ENCODE data around the gene HMGN1.

HMGN1 gene

GRCh38 chr21:39319814-39320332 lies 29.0 kb downstream of the HMGN1 start:
- DNase-seq (ENCODE audit: low read depth) = peak; percentile 47
- TF ChIP-seq CTCF (IDR thresholded peaks at IDR 0.05; ENCODE audit: insufficient read depth, low read depth, low read length, missing control alignments) = no peak
- no peak overlapping the region for H3K4me3 ChIP-seq (ENCODE audit: low read length)

GRCh38 chr21:39319251-39319756 lies 29.6 kb downstream of the HMGN1 start:
- no peak for DNase-seq (ENCODE audit: low read depth)
- H3K4me3 ChIP-seq (ENCODE audit: low read length) = no peak overlapping the region
- no peak for TF ChIP-seq CTCF (IDR thresholded peaks at IDR 0.05; ENCODE audit: insufficient read depth, low read depth, low read length, missing control alignments)

GRCh38 chr21:39318091-39318959 lies 30.6 kb downstream of the HMGN1 start:
- no peak for TF ChIP-seq CTCF (IDR thresholded peaks at IDR 0.05; ENCODE audit: insufficient read depth, low read depth, low read length, missing control alignments)
- no peak for DNase-seq (ENCODE audit: low read depth)
- no peak overlapping the region for H3K4me3 ChIP-seq (ENCODE audit: low read length)

GRCh38 chr21:39317134-39318090 lies 31.5 kb downstream of the HMGN1 start:
- H3K4me3 ChIP-seq (ENCODE audit: low read length) = no peak overlapping the region
- peak; percentile 34 for DNase-seq (ENCODE audit: low read depth)
- TF ChIP-seq CTCF (IDR thresholded peaks at IDR 0.05; ENCODE audit: insufficient read depth, low read depth, low read length, missing control alignments) = no peak

- no peak overlapping the region for H3K4me3 ChIP-seq (ENCODE audit: low read length)
- DNase-seq (ENCODE audit: low read depth) = peak; percentile 22
- no peak for TF ChIP-seq CTCF (IDR thresholded peaks at IDR 0.05; ENCODE audit: insufficient read depth, low read depth, low read length, missing control alignments)
These were observed 32.2 kb downstream of the HMGN1 start for GRCh38 chr21:39316729-39317128.

- DNase-seq (ENCODE audit: low read depth) = peak; percentile 71
- no peak for TF ChIP-seq CTCF (IDR thresholded peaks at IDR 0.05; ENCODE audit: insufficient read depth, low read depth, low read length, missing control alignments)
- no peak overlapping the region for H3K4me3 ChIP-seq (ENCODE audit: low read length)
These were observed 33.1 kb downstream of the HMGN1 start for GRCh38 chr21:39315603-39316445.

Data from epithelial cell of esophagus (primary cell).